Mesenchymal stem cell (in vitro differentiated cells and primary cell): ENCODE measurements around the gene CHCHD6.

ENCODE experiments used
- DNase-seq: peaks from one replicate; pipeline ENCODE4 v3.0.0-alpha.2; 2013
- H2AFZ ChIP-seq: one replicate; pipeline ENCODE4 v1.6.1; 2013; ENCODE audit warnings: low read depth, mild to moderate bottlenecking, control low read depth, inconsistent platforms, low read length, moderate library complexity
- H2AK5ac ChIP-seq: 2 replicates; pipeline ENCODE4 v1.6.1; 2013; ENCODE audit warnings: low read length, moderate library complexity, mild to moderate bottlenecking, inconsistent platforms; ENCODE audit not compliant: severe bottlenecking
- H2BK120ac ChIP-seq: one replicate; pipeline ENCODE4 v1.6.1; 2013; ENCODE audit warnings: low read depth, mild to moderate bottlenecking, inconsistent platforms, low read length, moderate library complexity
- H2BK12ac ChIP-seq, 2 experiments: one replicate each; pipeline ENCODE4 v1.6.1; 2013; ENCODE audit warnings: inconsistent platforms in 2 of 2, low read length in 2 of 2, mild to moderate bottlenecking in 2 of 2, moderate library complexity in 2 of 2, control low read depth in 1 of 2
- H2BK15ac ChIP-seq: one replicate; pipeline ENCODE4 v1.6.1; 2013; ENCODE audit warnings: mild to moderate bottlenecking, low read depth, inconsistent platforms; ENCODE audit not compliant: poor library complexity, severe bottlenecking
- H2BK5ac ChIP-seq: 2 replicates; pipeline ENCODE4 v1.6.1; 2013; ENCODE audit warnings: low read depth, mild to moderate bottlenecking, low read length, control low read depth, inconsistent platforms; ENCODE audit not compliant: poor library complexity, severe bottlenecking
- H3K14ac ChIP-seq, 2 experiments: one replicate each; pipeline ENCODE4 v1.6.1; 2013; ENCODE audit warnings: inconsistent platforms in 2 of 2, low read length in 2 of 2, control low read depth in 1 of 2, mild to moderate bottlenecking in 1 of 2, moderate library complexity in 1 of 2
- H3K18ac ChIP-seq, 2 experiments: one replicate each; pipeline ENCODE4 v1.6.1; 2013; ENCODE audit warnings: inconsistent platforms in 2 of 2, low read length in 2 of 2, control low read depth in 1 of 2, low read depth in 1 of 2, mild to moderate bottlenecking in 1 of 2
- H3K23ac ChIP-seq, 2 experiments: one replicate each; pipeline ENCODE4 v1.6.1; 2013; ENCODE audit warnings: inconsistent platforms in 2 of 2, low read length in 2 of 2, mild to moderate bottlenecking in 2 of 2, moderate library complexity in 2 of 2, control low read depth in 1 of 2
- H3K27ac ChIP-seq: 2 replicates; pipeline ENCODE4 v1.5.1; 2013; ENCODE audit warnings: mild to moderate bottlenecking, moderate library complexity, low read length, control low read depth, inconsistent platforms; ENCODE audit not compliant: poor library complexity, severe bottlenecking
- H3K27me3 ChIP-seq, 2 experiments: 2 replicates each; pipeline versions ENCODE4 v1.6.1 to v1.7.0; 2013; ENCODE audit warnings: low read length in 2 of 2, mild to moderate bottlenecking in 2 of 2, moderate library complexity in 2 of 2, control low read depth in 1 of 2, inconsistent platforms in 1 of 2; ENCODE audit not compliant: control insufficient read depth in 1 of 2, insufficient read depth in 1 of 2
- H3K36me3 ChIP-seq, 2 experiments: 2 replicates each; pipeline versions ENCODE4 v1.6.1 to v1.7.0; 2013; ENCODE audit warnings: low read length in 2 of 2, control low read depth in 1 of 2, inconsistent platforms in 1 of 2, low read depth in 1 of 2, mild to moderate bottlenecking in 1 of 2; ENCODE audit not compliant: insufficient read depth in 2 of 2, control insufficient read depth in 1 of 2
- H3K4ac ChIP-seq, 2 experiments: one replicate each; pipeline ENCODE4 v1.6.1; 2013; ENCODE audit warnings: inconsistent platforms in 2 of 2, low read length in 2 of 2, mild to moderate bottlenecking in 2 of 2, moderate library complexity in 2 of 2, control low read depth in 1 of 2, low read depth in 1 of 2
- H3K4me1 ChIP-seq: 2 replicates; pipeline ENCODE4 v1.6.1; 2013; ENCODE audit warnings: low read depth, low read length, control low read depth; ENCODE audit not compliant: control insufficient read depth, insufficient read depth
- H3K4me2 ChIP-seq: 2 replicates; pipeline ENCODE4 v1.6.1; 2013; ENCODE audit warnings: low read length, mild to moderate bottlenecking, inconsistent platforms; ENCODE audit not compliant: poor library complexity, severe bottlenecking
- H3K4me3 ChIP-seq, 2 experiments: 2 replicates each; pipeline versions ENCODE4 v1.5.1 to v1.7.0; 2013; ENCODE audit warnings: low read length in 2 of 2, mild to moderate bottlenecking in 2 of 2, control low read depth in 1 of 2, low read depth in 1 of 2; ENCODE audit not compliant: insufficient read depth in 1 of 2
- H3K79me1 ChIP-seq: replicated peaks from 2 replicates; pipeline ENCODE4 v1.6.1; 2013; ENCODE audit warnings: mild to moderate bottlenecking, control low read depth, low read length, inconsistent platforms; ENCODE audit not compliant: poor library complexity, severe bottlenecking
- H3K9ac ChIP-seq: 2 replicates; pipeline ENCODE4 v1.7.0; 2013; ENCODE audit warnings: mild to moderate bottlenecking, low read length, moderate library complexity
- H3K9me3 ChIP-seq: 2 replicates; pipeline ENCODE4 v1.7.0; 2013; ENCODE audit warnings: mild to moderate bottlenecking, low read length; ENCODE audit not compliant: control insufficient read depth
- H4K8ac ChIP-seq: one replicate; pipeline ENCODE4 v1.6.1; 2013; ENCODE audit warnings: inconsistent platforms, mild to moderate bottlenecking, low read length, moderate library complexity
- H4K91ac ChIP-seq: one replicate; pipeline ENCODE4 v1.6.1; 2013; ENCODE audit warnings: mild to moderate bottlenecking, low read length, inconsistent platforms
- WGBS: methylation state at CpG from one replicate; pipeline ENCODE4 v1.1.7; 2013; ENCODE audit warnings: mixed read lengths; 5-methylcytosine and 5-hydroxymethylcytosine counted together

CHCHD6 gene

GRCh38 chr3:126894475-126894874 lies 190.4 kb downstream of the CHCHD6 start:
- WGBS: 93% methylated on average over 4 of the region's 4 CpGs
- no peak overlapping the region for H3K9ac ChIP-seq
- H3K4me2 ChIP-seq: no peak overlapping the region
- no peak overlapping the region for H4K91ac ChIP-seq
- H3K18ac ChIP-seq: no peak overlapping the region
- no peak overlapping the region for H2AK5ac ChIP-seq
- no peak overlapping the region for H2BK12ac ChIP-seq
- H3K14ac ChIP-seq: no peak overlapping the region
- H2BK15ac ChIP-seq: no peak overlapping the region
- peaks cover 0 to 10% of the 10 kb centered on the region in 2 experiments for H3K36me3 ChIP-seq
- H3K4ac ChIP-seq: no peak overlapping the region
- H2AFZ ChIP-seq: no peak overlapping the region
- no peak for DNase-seq
- peaks cover 2% of the 10 kb centered on the region for H3K79me1 ChIP-seq
- no peak overlapping the region for H3K4me3 ChIP-seq
- no peak overlapping the region for H3K27ac ChIP-seq
- H2BK120ac ChIP-seq: no peak overlapping the region
- no peaks in the 10 kb centered on the region for H3K4me1 ChIP-seq
- no peak overlapping the region for H3K23ac ChIP-seq
- no peak overlapping the region for H2BK5ac ChIP-seq
- no peaks in the 10 kb centered on the region for H3K27me3 ChIP-seq
- no peak overlapping the region for H4K8ac ChIP-seq
- H3K9me3 ChIP-seq: no peaks in the 10 kb centered on the region

- Histone ChIP-seq H2BK5ac (no peak overlapping the region), H3K36me3 (peaks cover 0 to 3% of the 10 kb centered on the region in 2 experiments), H3K4me1 (no peaks in the 10 kb centered on the region), H3K14ac (no peak overlapping the region), H3K9ac (no peak overlapping the region), H4K91ac (no peak overlapping the region), H2BK15ac (no peak overlapping the region), H3K9me3 (no peaks in the 10 kb centered on the region), H2BK12ac (no peak overlapping the region), H3K4me2 (no peak overlapping the region), H3K23ac (no peak overlapping the region), H4K8ac (no peak overlapping the region), H3K27me3 (no peaks in the 10 kb centered on the region), H2BK120ac (no peak overlapping the region), H2AFZ (no peak overlapping the region), H3K27ac (no peak overlapping the region), H3K4ac (no peak overlapping the region), H3K79me1 (peaks cover 1% of the 10 kb centered on the region), H3K18ac (no peak overlapping the region), H3K4me3 (no peak overlapping the region), H2AK5ac (no peak overlapping the region)
- peak; percentile 38 for DNase-seq
- 87% methylated on average over 7 of the region's 7 CpGs for WGBS
These were observed 191.4 kb downstream of the CHCHD6 start for GRCh38 chr3:126895178-126896066.

- no peaks in the 10 kb centered on the region for H3K4me1 ChIP-seq
- no peaks in the 10 kb centered on the region for H3K9me3 ChIP-seq
- no peak overlapping the region for H3K14ac ChIP-seq
- no peak for DNase-seq
- H4K91ac ChIP-seq: no peak overlapping the region
- H3K36me3 ChIP-seq: peaks cover 0 to 2% of the 10 kb centered on the region in 2 experiments
- H2BK120ac ChIP-seq: no peak overlapping the region
- no peaks in the 10 kb centered on the region for H3K27me3 ChIP-seq
- H3K27ac ChIP-seq: no peak overlapping the region
- no peak overlapping the region for H2AK5ac ChIP-seq
- H3K18ac ChIP-seq: no peak overlapping the region
- no peak overlapping the region for H2BK5ac ChIP-seq
- H3K23ac ChIP-seq: no peak overlapping the region
- H2BK12ac ChIP-seq: no peak overlapping the region
- no peak overlapping the region for H4K8ac ChIP-seq
- peaks cover 1% of the 10 kb centered on the region for H3K79me1 ChIP-seq
- H3K9ac ChIP-seq: no peak overlapping the region
- no peak overlapping the region for H2BK15ac ChIP-seq
- H2AFZ ChIP-seq: no peak overlapping the region
- no peak overlapping the region for H3K4me3 ChIP-seq
- no peak overlapping the region for H3K4me2 ChIP-seq
- H3K4ac ChIP-seq: no peak overlapping the region
- no CpG with 5 or more reads among the region's 1 CpG for WGBS
These were observed 192.0 kb downstream of the CHCHD6 start for GRCh38 chr3:126896067-126896441.

- Histone ChIP-seq H2BK12ac (no peak overlapping the region), H3K18ac (no peak overlapping the region), H2BK120ac (no peak overlapping the region), H3K4ac (no peak overlapping the region), H3K4me3 (no peak overlapping the region), H3K9me3 (no peaks in the 10 kb centered on the region), H3K14ac (no peak overlapping the region), H4K91ac (no peak overlapping the region), H3K4me2 (no peak overlapping the region), H3K9ac (no peak overlapping the region), H2AFZ (no peak overlapping the region), H2AK5ac (no peak overlapping the region), H2BK5ac (no peak overlapping the region), H3K27me3 (no peaks in the 10 kb centered on the region), H3K27ac (no peak overlapping the region), H3K36me3 (no peaks in the 10 kb centered on the region), H3K23ac (no peak overlapping the region), H2BK15ac (no peak overlapping the region), H3K4me1 (no peaks in the 10 kb centered on the region), H4K8ac (no peak overlapping the region), H3K79me1 (peaks cover 1% of the 10 kb centered on the region)
- 100% methylated on average over 5 of the region's 6 CpGs for WGBS
- DNase-seq: no peak
These were observed 192.9 kb downstream of the CHCHD6 start for GRCh38 chr3:126896968-126897367.
